GM12875 (cell line): ENCODE data around the gene PDE1C.

Experiments used
- H3K4me3 ChIP-seq: one replicate; pipeline ENCODE4 v1.5.1; 2011; ENCODE audit warnings: low read depth, low read length, control low read depth
- TF ChIP-seq, protein P1 (sequence below): IDR thresholded peaks from 2 replicates; pipeline ENCODE4 v1.5.1; 2011; ENCODE audit warnings: low read depth, mild to moderate bottlenecking, control low read depth, inconsistent platforms, low read length, moderate library complexity, borderline replicate concordance; ENCODE audit not compliant: insufficient read depth

Gene PDE1C

DNA sequence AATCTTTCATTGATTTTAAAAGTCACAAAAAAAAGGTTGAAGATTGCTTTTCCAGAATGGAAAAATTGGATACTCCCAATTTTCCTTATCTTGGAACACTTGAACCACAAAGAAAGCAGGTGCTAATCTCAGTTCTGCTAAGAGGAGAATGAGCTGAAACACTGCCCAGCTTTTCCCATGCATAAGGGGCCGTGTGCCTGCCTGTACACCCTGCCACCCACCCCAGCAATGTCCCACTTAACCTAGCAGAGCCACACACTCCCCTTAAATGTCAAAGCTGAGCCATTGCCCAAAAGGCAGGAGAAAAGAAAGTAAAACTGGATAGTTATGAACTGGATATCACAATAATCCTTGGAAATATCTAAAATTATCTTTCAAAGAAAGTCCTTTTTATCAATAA is 13.4 kb downstream of the PDE1C start:
- H3K4me3 ChIP-seq = no peak overlapping the region
- TF ChIP-seq, protein P1, sequence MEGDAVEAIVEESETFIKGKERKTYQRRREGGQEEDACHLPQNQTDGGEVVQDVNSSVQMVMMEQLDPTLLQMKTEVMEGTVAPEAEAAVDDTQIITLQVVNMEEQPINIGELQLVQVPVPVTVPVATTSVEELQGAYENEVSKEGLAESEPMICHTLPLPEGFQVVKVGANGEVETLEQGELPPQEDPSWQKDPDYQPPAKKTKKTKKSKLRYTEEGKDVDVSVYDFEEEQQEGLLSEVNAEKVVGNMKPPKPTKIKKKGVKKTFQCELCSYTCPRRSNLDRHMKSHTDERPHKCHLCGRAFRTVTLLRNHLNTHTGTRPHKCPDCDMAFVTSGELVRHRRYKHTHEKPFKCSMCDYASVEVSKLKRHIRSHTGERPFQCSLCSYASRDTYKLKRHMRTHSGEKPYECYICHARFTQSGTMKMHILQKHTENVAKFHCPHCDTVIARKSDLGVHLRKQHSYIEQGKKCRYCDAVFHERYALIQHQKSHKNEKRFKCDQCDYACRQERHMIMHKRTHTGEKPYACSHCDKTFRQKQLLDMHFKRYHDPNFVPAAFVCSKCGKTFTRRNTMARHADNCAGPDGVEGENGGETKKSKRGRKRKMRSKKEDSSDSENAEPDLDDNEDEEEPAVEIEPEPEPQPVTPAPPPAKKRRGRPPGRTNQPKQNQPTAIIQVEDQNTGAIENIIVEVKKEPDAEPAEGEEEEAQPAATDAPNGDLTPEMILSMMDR = no peak

DNA sequence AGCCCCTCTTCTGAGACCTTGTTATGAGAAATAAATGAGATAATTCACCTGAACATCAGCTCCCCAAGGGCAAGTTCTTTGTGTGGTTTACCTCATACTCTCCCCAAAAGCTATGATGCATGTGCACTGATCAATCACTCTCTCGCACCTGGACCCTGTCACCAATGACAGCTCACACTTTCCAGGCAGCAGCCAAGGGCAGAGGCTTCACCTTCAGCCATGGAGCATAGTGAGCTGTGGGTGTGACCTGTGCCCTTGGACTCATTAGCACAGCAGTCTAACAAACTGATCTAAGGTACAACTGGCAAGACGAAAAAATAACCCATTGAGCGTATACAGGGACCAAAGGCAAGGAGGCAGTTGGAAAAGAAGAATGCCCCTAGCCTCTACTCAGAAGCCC is 17.0 kb downstream of the PDE1C start:
- H3K4me3 ChIP-seq = no peak overlapping the region
- TF ChIP-seq, protein P1 = no peak

DNA sequence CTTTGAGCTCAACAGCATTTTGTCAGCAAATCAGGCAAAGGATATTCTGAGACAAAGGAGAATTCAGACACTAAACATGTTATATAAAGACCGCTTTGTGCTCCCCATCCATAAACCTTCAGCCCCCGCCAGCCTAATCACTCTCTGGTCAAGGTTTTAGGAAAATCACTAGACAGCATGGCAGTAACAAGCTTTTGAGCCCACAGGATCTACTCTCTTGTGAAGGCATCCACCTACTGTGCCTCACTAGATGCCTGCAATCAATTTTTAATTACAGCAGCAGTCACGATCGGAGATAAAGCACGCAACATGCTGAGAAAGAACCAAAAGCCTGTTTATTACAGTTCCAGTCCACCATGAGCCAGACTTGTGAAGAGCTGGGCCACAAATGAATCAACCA is 19.1 kb downstream of the PDE1C start:
- TF ChIP-seq, protein P1 = no peak
- H3K4me3 ChIP-seq = no peak overlapping the region

DNA sequence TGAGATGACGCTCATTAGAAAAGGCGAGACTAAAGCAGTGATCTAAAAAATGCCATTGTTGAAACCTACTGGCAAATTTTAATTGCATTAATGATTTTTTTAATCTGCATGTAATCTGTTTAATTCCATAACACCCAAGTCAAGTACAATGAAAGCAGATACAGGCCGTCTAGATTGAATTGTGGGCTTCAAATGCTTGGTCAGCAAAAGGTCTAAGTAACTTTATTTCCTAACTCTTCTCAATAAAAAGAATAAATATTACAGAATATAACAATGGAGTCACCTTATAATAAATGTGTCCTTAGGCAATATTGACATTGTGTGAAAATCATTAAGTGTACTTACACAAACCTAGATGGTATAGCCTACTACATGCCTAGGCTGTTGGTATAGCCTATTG is 20.6 kb downstream of the PDE1C start:
- TF ChIP-seq, protein P1 = no peak

DNA sequence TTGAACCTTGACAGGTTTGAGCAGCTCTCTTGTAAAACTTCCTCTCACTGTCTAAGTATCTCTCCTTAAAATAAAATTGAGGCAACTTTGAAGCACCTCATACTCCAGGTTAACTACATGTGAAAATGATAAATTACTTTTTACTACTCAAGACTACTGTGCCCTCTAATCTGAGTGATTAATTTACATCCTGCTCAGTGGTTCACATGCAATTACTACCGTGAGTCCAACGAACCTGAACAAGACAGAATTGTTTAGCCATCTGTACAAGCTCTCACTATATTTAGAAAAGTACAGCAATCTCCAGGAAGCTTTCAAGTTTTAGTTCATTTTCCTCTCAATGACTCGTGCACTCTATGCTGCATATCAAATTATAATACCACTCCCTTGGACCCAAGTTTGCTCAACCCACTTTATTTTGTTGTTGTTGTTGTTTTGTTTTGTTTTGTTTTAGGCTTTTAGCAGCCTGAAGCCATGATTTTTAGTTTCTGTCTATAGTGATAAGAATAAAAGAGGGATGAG is 21.2 kb downstream of the PDE1C start:
- TF ChIP-seq, protein P1 = no peak
- H3K4me3 ChIP-seq = no peak overlapping the region

More for the DNA sequence above, 20.6 kb downstream of the PDE1C start:
- H3K4me3 ChIP-seq = no peak overlapping the region

GRCh38 chr7:32047801-32048200 is 22.4 kb downstream of the PDE1C start:
- TF ChIP-seq, protein P1 = no peak
- no peak overlapping the region for H3K4me3 ChIP-seq

- H3K4me3 ChIP-seq = no peak overlapping the region
- TF ChIP-seq, protein P1 = no peak
Observed at GRCh38 chr7:32047075-32047474, 23.1 kb downstream of the PDE1C start.
